PC-3 (cell line): ENCODE measurements around the gene PDLIM7.

Experiments used
- EZH2 ChIP-seq: fragments of 300-600 bp; sonication (generic); IDR thresholded peaks from one replicate; pipeline ENCODE4 v1.6.1; 2017; ENCODE audit warnings: antibody characterized with exemption, mild to moderate bottlenecking, low read length; ENCODE audit not compliant: unreplicated experiment
- EZH2phosphoT487 ChIP-seq: fragments of 300-600 bp; sonication (generic); IDR thresholded peaks from 2 replicates; pipeline ENCODE4 v1.6.1; 2018; ENCODE audit warnings: mild to moderate bottlenecking, antibody characterized with exemption, low read length, borderline replicate concordance
- TF ChIP-seq, protein P1 (sequence below): fragments of 300-600 bp; sonication (generic); conservative IDR thresholded peaks from 2 replicates; pipeline ENCODE4 v1.5.1; 2017; ENCODE audit warnings: antibody characterized with exemption, low read depth, mild to moderate bottlenecking, low read length

DNA sequence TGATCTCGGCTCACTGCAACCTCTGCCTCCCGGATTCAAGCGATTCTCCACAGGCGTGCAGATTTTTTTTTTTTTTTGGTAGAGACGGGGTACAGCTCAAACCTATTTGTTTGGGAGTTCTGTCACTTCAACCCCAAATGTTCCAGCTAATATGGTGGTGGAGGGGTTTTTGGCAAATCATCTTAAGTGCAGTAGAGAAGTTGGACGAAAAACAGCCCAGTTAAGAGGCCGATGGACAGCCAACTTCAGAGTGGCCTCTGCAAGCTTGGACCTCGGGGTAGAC lies 51.5 kb downstream of the PDLIM7 start:
- TF ChIP-seq, protein P1, sequence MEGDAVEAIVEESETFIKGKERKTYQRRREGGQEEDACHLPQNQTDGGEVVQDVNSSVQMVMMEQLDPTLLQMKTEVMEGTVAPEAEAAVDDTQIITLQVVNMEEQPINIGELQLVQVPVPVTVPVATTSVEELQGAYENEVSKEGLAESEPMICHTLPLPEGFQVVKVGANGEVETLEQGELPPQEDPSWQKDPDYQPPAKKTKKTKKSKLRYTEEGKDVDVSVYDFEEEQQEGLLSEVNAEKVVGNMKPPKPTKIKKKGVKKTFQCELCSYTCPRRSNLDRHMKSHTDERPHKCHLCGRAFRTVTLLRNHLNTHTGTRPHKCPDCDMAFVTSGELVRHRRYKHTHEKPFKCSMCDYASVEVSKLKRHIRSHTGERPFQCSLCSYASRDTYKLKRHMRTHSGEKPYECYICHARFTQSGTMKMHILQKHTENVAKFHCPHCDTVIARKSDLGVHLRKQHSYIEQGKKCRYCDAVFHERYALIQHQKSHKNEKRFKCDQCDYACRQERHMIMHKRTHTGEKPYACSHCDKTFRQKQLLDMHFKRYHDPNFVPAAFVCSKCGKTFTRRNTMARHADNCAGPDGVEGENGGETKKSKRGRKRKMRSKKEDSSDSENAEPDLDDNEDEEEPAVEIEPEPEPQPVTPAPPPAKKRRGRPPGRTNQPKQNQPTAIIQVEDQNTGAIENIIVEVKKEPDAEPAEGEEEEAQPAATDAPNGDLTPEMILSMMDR, result no peak
- TF ChIP-seq EZH2, result no peak
- TF ChIP-seq EZH2phosphoT487, result no peak
